ENCODE results near the gene NPB.
A peak's percentile ranks its signal among the peaks of the same experiment; 100 is the strongest.

The NPB gene

DNA sequence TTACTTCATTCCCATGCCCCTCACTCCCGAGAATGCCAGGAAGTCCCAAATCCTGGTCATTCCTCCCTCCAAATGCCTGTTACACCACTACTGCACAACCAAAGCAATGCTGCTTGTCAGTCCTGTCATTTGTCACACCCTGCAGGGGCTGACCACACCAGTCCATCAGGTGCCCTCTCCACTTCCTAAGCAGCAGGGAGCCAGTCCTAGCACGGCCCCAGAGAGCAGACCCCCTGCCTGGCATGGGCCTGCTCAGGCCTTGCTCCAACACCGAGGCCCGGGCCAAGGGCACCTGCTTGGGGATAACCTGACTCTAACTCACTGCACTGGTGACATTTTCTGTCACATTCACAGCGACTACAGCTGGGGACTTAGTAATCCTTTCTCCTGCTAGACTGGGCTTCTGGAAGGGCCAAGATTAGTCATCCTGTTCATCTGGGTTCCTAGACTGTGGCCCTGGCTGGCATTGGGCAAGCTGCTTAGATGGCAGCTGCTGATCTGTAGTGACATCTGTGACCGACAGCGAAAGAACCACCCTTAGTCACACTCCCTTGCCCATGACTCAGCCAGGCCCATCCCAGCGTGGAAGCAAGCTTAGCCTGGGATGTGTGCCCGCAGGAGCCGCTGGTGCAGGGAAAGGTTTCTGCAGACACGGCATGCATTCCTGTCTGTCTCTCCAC is 16.0 kb upstream of the NPB start:
- no peak overlapping the region for H3K4me3 ChIP-seq (ENCODE audit: low read depth, low read length)
- DNase-seq (ENCODE audit: low read depth) = no peak
- TF ChIP-seq, protein P1, sequence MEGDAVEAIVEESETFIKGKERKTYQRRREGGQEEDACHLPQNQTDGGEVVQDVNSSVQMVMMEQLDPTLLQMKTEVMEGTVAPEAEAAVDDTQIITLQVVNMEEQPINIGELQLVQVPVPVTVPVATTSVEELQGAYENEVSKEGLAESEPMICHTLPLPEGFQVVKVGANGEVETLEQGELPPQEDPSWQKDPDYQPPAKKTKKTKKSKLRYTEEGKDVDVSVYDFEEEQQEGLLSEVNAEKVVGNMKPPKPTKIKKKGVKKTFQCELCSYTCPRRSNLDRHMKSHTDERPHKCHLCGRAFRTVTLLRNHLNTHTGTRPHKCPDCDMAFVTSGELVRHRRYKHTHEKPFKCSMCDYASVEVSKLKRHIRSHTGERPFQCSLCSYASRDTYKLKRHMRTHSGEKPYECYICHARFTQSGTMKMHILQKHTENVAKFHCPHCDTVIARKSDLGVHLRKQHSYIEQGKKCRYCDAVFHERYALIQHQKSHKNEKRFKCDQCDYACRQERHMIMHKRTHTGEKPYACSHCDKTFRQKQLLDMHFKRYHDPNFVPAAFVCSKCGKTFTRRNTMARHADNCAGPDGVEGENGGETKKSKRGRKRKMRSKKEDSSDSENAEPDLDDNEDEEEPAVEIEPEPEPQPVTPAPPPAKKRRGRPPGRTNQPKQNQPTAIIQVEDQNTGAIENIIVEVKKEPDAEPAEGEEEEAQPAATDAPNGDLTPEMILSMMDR (IDR thresholded peaks at IDR 0.05; ENCODE audit: low read depth, low read length, missing control alignments) = no peak

GRCh38 chr17:81888105-81888987 is 13.7 kb upstream of the NPB start:
- no peak overlapping the region for H3K4me3 ChIP-seq (ENCODE audit: low read depth, low read length)
- DNase-seq (ENCODE audit: low read depth) = no peak
- TF ChIP-seq, protein P1 (IDR thresholded peaks at IDR 0.05; ENCODE audit: low read depth, low read length, missing control alignments) = no peak

DNA sequence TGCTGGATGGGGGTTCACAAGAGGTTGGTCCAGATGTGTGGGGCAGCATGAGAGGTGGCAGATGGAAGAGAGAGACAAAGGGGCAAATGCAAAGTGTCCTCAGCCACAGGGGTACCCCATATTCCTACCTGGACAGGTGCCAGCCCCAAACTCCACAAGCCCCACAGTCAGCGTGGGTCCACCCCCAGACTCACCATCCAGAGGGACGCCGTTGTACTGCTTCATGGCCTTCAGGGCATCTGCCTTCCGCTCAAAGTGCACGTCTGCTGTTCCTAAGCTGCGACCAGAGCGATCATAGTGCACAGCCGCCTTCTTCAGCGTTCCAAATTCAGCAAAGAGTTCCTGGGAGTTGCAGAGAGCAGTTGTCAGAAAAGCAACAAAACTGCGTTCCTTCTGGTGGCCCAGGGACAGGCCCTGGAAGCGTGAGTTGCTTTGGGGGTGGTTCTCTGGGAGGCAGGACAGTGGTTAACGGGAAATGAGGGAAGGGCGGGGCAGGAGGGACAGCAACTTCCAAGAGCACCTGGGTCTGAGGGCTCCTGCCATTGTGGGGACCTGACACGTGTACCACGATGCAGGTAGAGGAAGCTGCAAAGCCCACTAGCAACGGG is 12.9 kb upstream of the NPB start:
- DNase-seq (ENCODE audit: low read depth) = no peak
- H3K4me3 ChIP-seq (ENCODE audit: low read depth, low read length) = no peak overlapping the region
- TF ChIP-seq, protein P1 (IDR thresholded peaks at IDR 0.05; ENCODE audit: low read depth, low read length, missing control alignments) = no peak

DNA sequence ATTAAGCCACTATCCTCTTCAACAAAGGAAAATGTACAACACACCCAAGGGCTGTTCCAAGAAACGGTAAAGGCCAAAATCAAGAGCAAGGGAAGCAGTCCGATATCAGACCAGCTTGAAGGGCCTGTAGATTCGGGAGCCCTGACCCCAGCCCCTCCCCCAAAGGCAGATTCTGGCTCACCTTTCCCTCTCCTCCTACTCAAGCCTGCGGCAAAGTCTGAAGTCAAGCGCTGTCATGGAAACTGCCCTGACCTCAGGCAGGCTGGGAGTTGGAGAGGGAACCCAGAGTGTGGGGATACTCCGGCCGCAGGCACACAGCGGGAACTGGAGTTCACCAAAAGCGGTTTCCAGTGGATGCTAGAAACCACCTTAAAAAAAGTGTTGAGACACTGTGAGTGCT is 12.4 kb upstream of the NPB start:
- TF ChIP-seq, protein P1 (IDR thresholded peaks at IDR 0.05; ENCODE audit: low read depth, low read length, missing control alignments) = no peak
- H3K4me3 ChIP-seq (ENCODE audit: low read depth, low read length) = peak overlapping the region; percentile 87; the same call in 1 of the 2 replicates
- DNase-seq (ENCODE audit: low read depth) = no peak

DNA sequence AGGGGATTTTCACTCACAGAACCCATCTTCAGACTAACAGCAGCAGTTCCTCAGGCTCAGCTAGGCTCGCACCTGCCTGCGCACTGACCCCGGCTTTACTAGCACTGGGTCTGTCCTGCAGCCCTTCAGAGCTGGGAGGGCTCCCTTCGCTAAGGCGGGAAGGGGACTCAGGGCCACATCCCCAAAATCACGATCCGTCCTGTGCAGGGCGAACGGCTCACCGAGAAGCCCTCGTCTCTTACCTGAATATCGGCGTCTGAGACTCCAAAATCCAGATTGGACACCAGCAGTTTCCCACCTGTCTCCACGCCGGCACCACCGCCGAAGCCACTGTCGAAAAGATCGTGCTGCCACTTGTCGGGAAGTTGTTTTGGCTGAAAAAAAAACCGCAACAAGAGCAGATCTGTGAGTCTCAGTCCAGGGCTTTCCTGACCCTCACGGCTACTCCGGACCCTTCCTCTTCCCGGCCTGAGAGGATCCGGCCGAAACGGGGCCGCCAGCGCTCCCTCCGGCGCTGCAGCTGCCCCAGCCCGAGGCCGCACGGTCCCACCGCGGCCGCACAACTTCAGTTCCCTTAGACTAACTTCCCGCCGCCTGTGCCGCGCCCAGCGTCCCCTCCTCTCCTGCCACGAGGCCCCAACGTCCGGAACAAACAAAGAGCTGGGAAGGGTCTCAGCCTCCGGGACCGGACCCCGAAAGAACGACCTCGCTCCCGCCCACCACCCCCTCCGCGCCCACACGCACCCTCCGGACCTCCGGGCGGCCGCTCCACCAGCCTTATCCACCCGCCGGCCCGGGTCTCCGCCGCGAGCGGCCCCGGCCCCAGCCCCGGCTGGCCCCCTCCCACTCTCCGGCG is 11.4 kb upstream of the NPB start:
- DNase-seq (ENCODE audit: low read depth) = no peak
- peak overlapping the region; percentile 87 for H3K4me3 ChIP-seq (ENCODE audit: low read depth, low read length)
- TF ChIP-seq, protein P1 (IDR thresholded peaks at IDR 0.05; ENCODE audit: low read depth, low read length, missing control alignments) = no peak

DNA sequence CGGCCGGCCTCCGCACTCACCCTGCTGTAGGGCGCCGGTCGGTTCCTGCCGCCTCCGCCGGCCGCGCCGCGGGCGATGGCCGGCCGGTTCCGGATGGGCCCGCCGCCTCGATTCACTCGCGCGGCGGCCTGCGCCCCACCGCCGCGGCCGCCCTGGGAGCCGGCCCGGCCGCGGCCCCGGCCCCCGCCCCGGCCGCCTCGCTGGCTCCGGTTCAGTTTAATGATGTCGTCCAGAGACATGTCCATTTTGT is 10.8 kb upstream of the NPB start:
- DNase-seq (ENCODE audit: low read depth) = no peak
- TF ChIP-seq, protein P1 (IDR thresholded peaks at IDR 0.05; ENCODE audit: low read depth, low read length, missing control alignments) = no peak
- H3K4me3 ChIP-seq (ENCODE audit: low read depth, low read length) = peak overlapping the region; percentile 87
